HK-2 (cell line): ENCODE results near the gene RHOT1.
"Not testable (repeated sequence)": the region's sequence is repeated elsewhere in the genome, so short reads cannot be mapped to it uniquely, and the experiment has no call there.

ENCODE experiments used
- DNase-seq: peaks from one replicate; pipeline ENCODE4 v3.0.0-alpha.2; 2018; ENCODE audit not compliant: unreplicated experiment

RHOT1 gene

GRCh38 chr17:32124985-32125847 lies 17.1 kb upstream of the RHOT1 start:
- no peak for DNase-seq

GRCh38 chr17:32125848-32126153 lies 16.5 kb upstream of the RHOT1 start:
- no peak for DNase-seq

- DNase-seq = no peak
Observed at GRCh38 chr17:32126325-32126724, 16.0 kb upstream of the RHOT1 start.

- no peak for DNase-seq
Observed at GRCh38 chr17:32126746-32127145, 15.6 kb upstream of the RHOT1 start.

GRCh38 chr17:32127158-32127897 lies 15.0 kb upstream of the RHOT1 start:
- DNase-seq = peak; percentile 75

- not testable (repeated sequence) for DNase-seq
Observed at GRCh38 chr17:32128470-32128869, 13.8 kb upstream of the RHOT1 start.

- DNase-seq = not testable (repeated sequence)
Observed at GRCh38 chr17:32135497-32136117, 6.7 kb upstream of the RHOT1 start.

GRCh38 chr17:32136856-32137255 lies 5.4 kb upstream of the RHOT1 start:
- no peak for DNase-seq

- DNase-seq = not testable (repeated sequence)
Observed at GRCh38 chr17:32139504-32139903, 2.8 kb upstream of the RHOT1 start.

- no peak for DNase-seq
Observed at GRCh38 chr17:32141258-32141657, 1.0 kb upstream of the RHOT1 start.

- DNase-seq = no peak
Observed at GRCh38 chr17:32141679-32142037, 644 bp upstream of the RHOT1 start.

GRCh38 chr17:32142857-32143526 lies 690 bp downstream of the RHOT1 start:
- peak; percentile 73 for DNase-seq

- DNase-seq = no peak
Observed at GRCh38 chr17:32143527-32143870, 1.2 kb downstream of the RHOT1 start.

GRCh38 chr17:32144442-32144841 lies 2.1 kb downstream of the RHOT1 start:
- not testable (repeated sequence) for DNase-seq

- no peak for DNase-seq
Observed at GRCh38 chr17:32148351-32148750, 6.0 kb downstream of the RHOT1 start.

- DNase-seq = no peak
Observed at GRCh38 chr17:32150358-32150757, 8.1 kb downstream of the RHOT1 start.

- no peak for DNase-seq
Observed at GRCh38 chr17:32152130-32152529, 9.8 kb downstream of the RHOT1 start.

GRCh38 chr17:32155896-32156295 lies 13.6 kb downstream of the RHOT1 start:
- no peak for DNase-seq

GRCh38 chr17:32156656-32157055 lies 14.4 kb downstream of the RHOT1 start:
- no peak for DNase-seq

GRCh38 chr17:32157225-32157624 lies 14.9 kb downstream of the RHOT1 start:
- DNase-seq = no peak

GRCh38 chr17:32158870-32159585 lies 16.7 kb downstream of the RHOT1 start:
- no peak for DNase-seq
